ENCODE data around the gene B3GAT1. TPM values are rescaled to one million over a fixed set of nuclear protein-coding genes. Genes with fewer than 3 reads are reported as not detected.

Gene B3GAT1
- total RNA-seq, 1 experiment from 2014 or later: 34.3 TPM

DNA sequence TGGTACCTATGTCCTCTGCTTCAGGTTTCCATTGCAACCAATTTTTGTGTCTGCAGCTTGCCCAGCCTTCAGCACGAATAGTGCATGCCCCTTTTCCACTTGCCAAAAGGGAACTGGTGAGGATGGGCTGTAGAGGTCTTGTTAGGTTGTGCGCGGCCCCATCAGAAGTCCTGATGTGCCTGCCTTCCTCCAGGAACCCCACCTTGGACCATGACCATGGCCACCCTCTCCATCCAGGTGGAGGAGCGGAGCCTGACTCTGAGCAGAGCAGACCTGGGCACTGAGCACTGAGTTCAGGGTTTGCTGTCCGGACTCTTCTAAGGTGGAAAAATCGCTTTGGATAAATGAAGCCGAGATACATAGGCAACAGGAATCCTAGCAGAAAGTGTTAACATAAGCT lies 73.4 kb downstream of the B3GAT1 start:
- no peaks in the 10 kb centered on the region for H3K9me3 ChIP-seq (ENCODE audit: control insufficient read depth, low read depth, low read length)
- no peak overlapping the region for H2AFZ ChIP-seq (ENCODE audit: low read length)
- Mint-ChIP-seq H3K4me1 (no peaks in the 10 kb centered on the region), H3K36me3 (ENCODE audit: insufficient read depth in 1 of 3, low read depth in 3 of 3) (no peaks in the 10 kb centered on the region), H3K4me3 (no peak overlapping the region), H3K27ac (no peak overlapping the region), H3K9me3 (no peaks in the 10 kb centered on the region), H3K27me3 (ENCODE audit: low read depth) (peaks cover 32% of the 10 kb centered on the region)
- H2BK15ac ChIP-seq (ENCODE audit: low read depth, low read length): no peak overlapping the region
- DNase-seq: no peak
- H3K56ac ChIP-seq (ENCODE audit: insufficient read length, low read depth, low read length): no peak overlapping the region
- H3K4me2 ChIP-seq (ENCODE audit: insufficient read depth, insufficient read length, low read length): no peak overlapping the region
- no peak overlapping the region for H3K27ac ChIP-seq (ENCODE audit: insufficient read length, low read depth, low read length)
- no peak overlapping the region for H2BK12ac ChIP-seq (ENCODE audit: insufficient read length, low read depth, low read length)
- WGBS (ENCODE audit: extremely low coverage, insufficient read length, low lambda C conversion rate): no CpG with 5 or more reads among the region's 7 CpGs
- H3K4ac ChIP-seq (ENCODE audit: low read depth, low read length): no peak overlapping the region
- no peak overlapping the region for H3K14ac ChIP-seq (ENCODE audit: insufficient read depth, low read length)
- TF ChIP-seq, protein P1, sequence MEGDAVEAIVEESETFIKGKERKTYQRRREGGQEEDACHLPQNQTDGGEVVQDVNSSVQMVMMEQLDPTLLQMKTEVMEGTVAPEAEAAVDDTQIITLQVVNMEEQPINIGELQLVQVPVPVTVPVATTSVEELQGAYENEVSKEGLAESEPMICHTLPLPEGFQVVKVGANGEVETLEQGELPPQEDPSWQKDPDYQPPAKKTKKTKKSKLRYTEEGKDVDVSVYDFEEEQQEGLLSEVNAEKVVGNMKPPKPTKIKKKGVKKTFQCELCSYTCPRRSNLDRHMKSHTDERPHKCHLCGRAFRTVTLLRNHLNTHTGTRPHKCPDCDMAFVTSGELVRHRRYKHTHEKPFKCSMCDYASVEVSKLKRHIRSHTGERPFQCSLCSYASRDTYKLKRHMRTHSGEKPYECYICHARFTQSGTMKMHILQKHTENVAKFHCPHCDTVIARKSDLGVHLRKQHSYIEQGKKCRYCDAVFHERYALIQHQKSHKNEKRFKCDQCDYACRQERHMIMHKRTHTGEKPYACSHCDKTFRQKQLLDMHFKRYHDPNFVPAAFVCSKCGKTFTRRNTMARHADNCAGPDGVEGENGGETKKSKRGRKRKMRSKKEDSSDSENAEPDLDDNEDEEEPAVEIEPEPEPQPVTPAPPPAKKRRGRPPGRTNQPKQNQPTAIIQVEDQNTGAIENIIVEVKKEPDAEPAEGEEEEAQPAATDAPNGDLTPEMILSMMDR (conservative IDR thresholded peaks at IDR 0.05): no peak
- no peak overlapping the region for H3K18ac ChIP-seq (ENCODE audit: insufficient read length, low read depth, low read length)
- no peak overlapping the region for H2BK20ac ChIP-seq (ENCODE audit: low read depth, low read length, poor library complexity, severe bottlenecking)
- no peaks in the 10 kb centered on the region for H4K20me1 ChIP-seq (ENCODE audit: control insufficient read depth, insufficient read depth, insufficient read length)
- no peak overlapping the region for H2AK5ac ChIP-seq (ENCODE audit: insufficient read length, low read length)
- no peak overlapping the region for H4K91ac ChIP-seq (ENCODE audit: insufficient read length, low read depth, low read length)
- 0 out of 2 replicates have a peak, but pooled peaks cover 3% of the 10 kb centered on the region for H3K4me1 ChIP-seq (ENCODE audit: insufficient read depth, low read length)
- H3K9ac ChIP-seq (ENCODE audit: extremely low read depth, insufficient read length, low read length): no peak overlapping the region
- no peak overlapping the region for H3T11ph ChIP-seq (ENCODE audit: low read length)
- H4K5ac ChIP-seq (ENCODE audit: insufficient read length, low read depth, low read length): no peak overlapping the region
- H3K23ac ChIP-seq (ENCODE audit: insufficient read length, low read depth, low read length): no peak overlapping the region
- H4K8ac ChIP-seq (replicated peaks; ENCODE audit: insufficient read length, low read depth, low read length): no peak overlapping the region
- no peaks in the 10 kb centered on the region for H3K79me2 ChIP-seq (ENCODE audit: insufficient read depth, low read length)
- no peaks in the 10 kb centered on the region for H3K79me1 ChIP-seq (ENCODE audit: insufficient read depth, low read depth, low read length, poor library complexity, severe bottlenecking)
- no peaks in the 10 kb centered on the region for H3K27me3 ChIP-seq (ENCODE audit: insufficient read depth, low read length)
- H3K23me2 ChIP-seq (ENCODE audit: insufficient read length, low read depth, low read length, poor library complexity, severe bottlenecking): no peaks in the 10 kb centered on the region
- H2BK120ac ChIP-seq (ENCODE audit: low read depth, low read length, poor library complexity, severe bottlenecking): no peak overlapping the region
- no peak overlapping the region for H2BK5ac ChIP-seq (ENCODE audit: insufficient read length, low read length)
